UCSD-AML1 (cell line): ENCODE data around the gene PRKAR1B.
"Not testable (repeated sequence)": the region's sequence is repeated elsewhere in the genome, so short reads cannot be mapped to it uniquely, and the experiment has no call there.

ENCODE experiments used
- DNase-seq: peaks from one replicate; lab custom pipeline; 2025; ENCODE audit not compliant: unreplicated experiment; lab: John Stamatoyannopoulos, UW

The PRKAR1B gene

GRCh38 chr7:651032-651728, 75.9 kb downstream of the PRKAR1B start:
- no peak for DNase-seq

- DNase-seq: no peak
Measured at GRCh38 chr7:650339-651031, 76.6 kb downstream of the PRKAR1B start.

GRCh38 chr7:646951-647350, 80.1 kb downstream of the PRKAR1B start:
- no peak for DNase-seq

- DNase-seq: no peak
Measured at GRCh38 chr7:646487-646886, 80.6 kb downstream of the PRKAR1B start.

GRCh38 chr7:645606-646005, 81.5 kb downstream of the PRKAR1B start:
- no peak for DNase-seq

GRCh38 chr7:644381-645305, 82.4 kb downstream of the PRKAR1B start:
- no peak for DNase-seq

- no peak for DNase-seq
Measured at GRCh38 chr7:641966-642365, 85.1 kb downstream of the PRKAR1B start.

- DNase-seq: no peak
Measured at GRCh38 chr7:641269-641671, 85.8 kb downstream of the PRKAR1B start.

GRCh38 chr7:638256-639011, 88.6 kb downstream of the PRKAR1B start:
- no peak for DNase-seq

- DNase-seq: no peak
Measured at GRCh38 chr7:637826-638225, 89.3 kb downstream of the PRKAR1B start.

- peak; percentile 26 for DNase-seq
Measured at GRCh38 chr7:636396-636795, 90.7 kb downstream of the PRKAR1B start.

- DNase-seq: not testable (repeated sequence)
Measured at GRCh38 chr7:635687-636382, 91.2 kb downstream of the PRKAR1B start.

- DNase-seq: no peak
Measured at GRCh38 chr7:635227-635626, 91.9 kb downstream of the PRKAR1B start.

- no peak for DNase-seq
Measured at GRCh38 chr7:633381-634018, 93.6 kb downstream of the PRKAR1B start.

- DNase-seq: no peak
Measured at GRCh38 chr7:632831-633210, 94.3 kb downstream of the PRKAR1B start.

GRCh38 chr7:631964-632830, 94.9 kb downstream of the PRKAR1B start:
- DNase-seq: no peak

- no peak for DNase-seq
Measured at GRCh38 chr7:631291-631711, 95.8 kb downstream of the PRKAR1B start.

- DNase-seq: no peak
Measured at GRCh38 chr7:630539-630938, 96.5 kb downstream of the PRKAR1B start.

- no peak for DNase-seq
Measured at GRCh38 chr7:630111-630511, 97.0 kb downstream of the PRKAR1B start.
